CD4-positive, alpha-beta T cell treated with Interleukin-4 for 1 hour (primary cell): ENCODE measurements around the gene SEPHS2.
"Not testable (repeated sequence)": the region's sequence is repeated elsewhere in the genome, so short reads cannot be mapped to it uniquely, and the experiment has no call there.

Experiments used
- DNase-seq, 2 donors: peaks; one replicate each; pipeline ENCODE4 v3.0.0-alpha.2; 2020 to 2022

Gene SEPHS2

GRCh38 chr16:30445408-30446202, at the start of gene SEPHS2:
SEPHS2 (minus strand) TSS chr16:30445874; CDS start chr16:30445727, 147 bp downstream.
- DNase-seq, result peak; percentile 96 to 97

GRCh38 chr16:30494709-30495108, 49.0 kb upstream of the SEPHS2 start:
- no peak for DNase-seq

DNA sequence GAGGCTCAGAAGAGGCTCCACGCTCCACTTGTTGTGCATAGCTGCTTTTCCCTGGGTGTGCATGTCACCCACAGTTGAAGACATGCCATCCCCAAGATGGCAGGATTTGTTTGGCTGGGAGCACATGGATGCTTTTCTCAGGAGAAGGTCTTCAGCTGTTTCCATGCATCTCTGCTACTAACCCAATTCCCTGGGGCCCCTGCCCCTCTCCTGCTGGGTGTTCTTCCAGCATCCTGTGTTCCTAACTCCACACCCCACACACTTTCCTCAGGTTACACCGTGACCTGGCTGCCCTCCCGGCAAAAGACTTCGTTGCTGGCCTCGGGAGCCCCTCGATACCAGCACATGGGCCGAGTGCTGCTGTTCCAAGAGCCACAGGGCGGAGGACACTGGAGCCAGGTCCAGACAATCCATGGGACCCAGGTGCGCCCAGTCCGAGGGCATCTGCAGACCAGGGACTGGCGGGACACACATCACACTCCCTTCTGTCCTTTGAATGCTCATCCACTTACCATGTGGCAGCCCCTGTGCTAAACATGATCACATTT, 48.3 kb upstream of the SEPHS2 start:
- no peak for DNase-seq

DNA sequence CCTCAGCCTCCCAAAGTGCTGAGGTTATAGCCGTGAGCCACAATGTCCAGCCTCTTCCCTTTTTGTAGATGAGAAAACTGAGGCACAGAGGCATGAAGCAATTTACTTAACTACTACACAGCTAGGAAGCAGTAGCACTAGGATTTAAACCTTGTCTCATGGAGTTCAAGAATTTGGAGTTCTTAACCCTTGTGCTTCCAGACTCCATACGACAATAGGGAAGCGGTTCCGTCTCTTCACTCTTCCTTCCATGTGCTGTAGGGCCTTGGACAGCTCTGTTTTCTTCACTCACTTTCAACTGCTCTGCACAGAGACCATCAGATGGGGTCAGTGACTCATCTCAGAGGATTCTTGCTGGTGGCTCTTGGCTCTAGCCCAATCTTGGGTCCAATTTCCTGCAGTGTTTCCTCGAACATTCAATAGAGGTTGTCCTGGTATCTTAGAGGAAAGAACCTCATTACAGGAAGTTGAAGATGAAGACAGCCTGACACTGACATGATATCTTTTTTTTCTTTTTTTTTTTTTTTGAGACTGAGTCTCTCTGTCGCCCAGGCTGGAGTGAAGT, 46.2 kb upstream of the SEPHS2 start:
- DNase-seq, result peak in 1 of 2 donors; percentile 15

DNA sequence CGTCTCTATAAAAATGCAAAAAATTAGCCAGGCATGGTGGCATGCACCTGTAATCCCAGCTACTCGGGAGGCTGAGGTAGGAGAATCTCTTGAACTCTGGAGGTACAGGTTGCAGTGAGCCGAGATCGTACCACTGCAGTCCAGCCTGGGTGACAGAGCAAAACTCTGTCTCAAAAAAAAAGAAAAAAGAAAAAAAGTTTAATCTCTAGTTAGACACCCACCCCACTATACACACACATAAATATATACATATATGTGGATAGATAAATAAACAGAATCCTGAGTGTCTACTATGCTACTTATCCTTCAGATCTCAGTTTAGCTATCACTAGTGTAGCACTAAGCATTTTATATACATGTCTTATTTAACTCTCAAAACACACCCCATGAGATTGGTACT, 45.6 kb upstream of the SEPHS2 start:
- no peak for DNase-seq

GRCh38 chr16:30490210-30490609, 44.5 kb upstream of the SEPHS2 start:
- no peak for DNase-seq

GRCh38 chr16:30488764-30489605, 43.3 kb upstream of the SEPHS2 start:
- no peak for DNase-seq

DNA sequence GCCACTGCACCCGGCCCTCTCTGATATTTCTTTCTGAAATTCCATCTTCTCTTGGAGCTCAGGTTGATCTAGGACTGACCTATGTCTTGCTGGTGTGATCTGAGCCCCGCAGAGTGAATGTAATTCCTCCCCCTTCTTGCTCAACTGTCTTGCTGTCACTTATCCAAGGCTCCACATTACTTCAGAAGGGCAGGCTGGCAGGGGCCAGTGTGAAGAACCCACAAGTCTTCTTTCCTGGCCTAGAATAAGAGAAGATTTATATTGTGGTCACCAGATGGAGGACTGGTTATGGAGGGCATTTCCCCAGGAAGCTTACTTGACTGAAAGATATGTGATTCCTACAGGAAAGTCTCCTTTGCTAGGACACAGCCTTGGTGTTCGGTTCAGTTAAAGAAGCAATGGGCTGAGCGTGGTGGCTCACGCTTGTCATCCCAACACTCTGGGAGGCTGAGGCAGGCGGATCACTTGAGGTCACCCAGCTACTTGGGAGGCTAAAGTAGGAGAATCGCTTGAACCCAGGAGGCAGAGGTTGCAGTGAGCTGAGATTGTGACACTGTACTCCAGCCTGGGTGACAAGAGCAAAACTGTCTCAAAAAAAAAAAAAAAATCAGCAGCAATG, 40.3 kb upstream of the SEPHS2 start:
- no peak for DNase-seq

DNA sequence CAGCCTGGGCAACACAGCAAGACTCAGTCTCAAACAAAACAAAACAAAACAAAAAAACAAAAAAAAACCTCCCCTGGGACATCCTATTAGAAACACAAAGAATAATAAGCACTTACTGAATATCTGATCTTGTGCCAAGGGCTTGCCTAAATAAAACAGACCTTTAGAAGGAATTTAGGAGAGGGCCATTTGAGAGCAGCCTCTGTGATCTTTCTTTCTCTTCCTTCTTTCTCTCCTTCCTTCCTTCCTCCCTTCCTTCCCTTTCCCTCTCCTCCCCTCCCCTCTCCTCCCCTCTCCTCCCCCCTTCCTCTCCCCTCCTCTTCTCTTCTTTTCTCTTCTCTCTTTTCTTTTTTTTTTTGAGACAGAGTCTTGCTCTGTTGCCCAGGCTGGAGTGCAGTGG, 39.2 kb upstream of the SEPHS2 start:
- no peak for DNase-seq

DNA sequence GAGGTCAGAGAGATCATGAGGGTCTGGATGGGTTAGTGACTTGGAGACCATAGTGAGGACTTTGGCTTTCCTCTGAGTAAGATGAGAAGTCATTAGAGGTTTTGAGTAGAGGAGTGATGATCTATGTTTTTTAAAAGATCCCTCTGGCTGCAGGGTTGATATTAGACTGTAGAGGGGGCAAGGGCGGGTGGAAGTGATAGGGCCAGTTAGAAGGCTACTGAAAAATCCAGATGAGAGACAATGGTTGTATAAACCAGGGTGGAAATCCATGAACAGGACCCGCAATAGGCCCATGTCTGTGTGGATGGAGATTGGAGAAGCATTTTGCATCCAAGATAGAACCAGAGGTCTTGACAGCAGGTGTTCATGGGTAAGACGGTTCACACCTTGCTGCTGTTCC, 36.7 kb upstream of the SEPHS2 start:
- DNase-seq, result peak in 1 of 2 donors; percentile 34

- DNase-seq, result no peak
These were observed 35.7 kb upstream of the SEPHS2 start for GRCh38 chr16:30481381-30481780.

GRCh38 chr16:30478766-30479478, 33.2 kb upstream of the SEPHS2 start:
- no peak for DNase-seq

GRCh38 chr16:30477773-30478172, 32.1 kb upstream of the SEPHS2 start:
- DNase-seq, result not testable (repeated sequence)

GRCh38 chr16:30476991-30477390, 31.3 kb upstream of the SEPHS2 start:
- DNase-seq, result no peak

DNA sequence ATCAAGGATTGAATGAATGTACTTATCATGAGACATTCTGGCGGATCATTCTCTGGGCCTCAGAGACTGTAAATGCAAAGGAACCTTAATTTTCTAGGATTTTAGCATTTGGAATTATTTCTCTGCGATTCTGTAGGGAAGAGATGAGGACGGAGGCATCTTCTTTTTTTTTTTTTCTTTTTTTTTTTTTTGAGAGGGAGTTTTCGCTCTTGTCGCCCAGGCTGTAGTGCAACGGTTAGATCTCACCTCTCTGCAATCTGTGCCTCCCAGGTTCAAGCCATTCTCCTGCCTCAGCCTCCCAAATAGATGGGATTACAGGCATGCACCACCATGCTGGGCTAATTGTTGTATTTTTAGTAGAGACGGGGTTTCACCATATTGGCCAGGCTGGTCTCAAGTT, 29.0 kb upstream of the SEPHS2 start:
- DNase-seq, result no peak

DNA sequence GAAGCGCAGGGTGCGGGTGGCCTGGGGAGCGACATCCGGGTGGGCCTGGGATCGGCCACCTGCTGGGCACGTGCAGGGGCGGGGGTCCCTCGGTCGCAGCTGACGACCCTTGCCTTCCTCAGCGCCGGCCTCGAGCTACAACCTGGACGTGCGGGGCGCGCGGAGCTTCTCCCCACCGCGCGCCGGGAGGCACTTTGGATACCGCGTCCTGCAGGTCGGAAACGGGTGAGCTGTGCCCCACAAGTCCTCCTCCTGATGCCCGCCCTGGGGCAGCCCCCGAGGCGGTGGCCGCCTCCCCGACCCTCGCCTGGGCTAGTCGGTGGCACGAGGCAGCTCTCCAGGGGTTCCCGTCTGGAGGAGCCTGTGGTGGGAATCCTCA, 28.4 kb upstream of the SEPHS2 start:
- no peak for DNase-seq

DNA sequence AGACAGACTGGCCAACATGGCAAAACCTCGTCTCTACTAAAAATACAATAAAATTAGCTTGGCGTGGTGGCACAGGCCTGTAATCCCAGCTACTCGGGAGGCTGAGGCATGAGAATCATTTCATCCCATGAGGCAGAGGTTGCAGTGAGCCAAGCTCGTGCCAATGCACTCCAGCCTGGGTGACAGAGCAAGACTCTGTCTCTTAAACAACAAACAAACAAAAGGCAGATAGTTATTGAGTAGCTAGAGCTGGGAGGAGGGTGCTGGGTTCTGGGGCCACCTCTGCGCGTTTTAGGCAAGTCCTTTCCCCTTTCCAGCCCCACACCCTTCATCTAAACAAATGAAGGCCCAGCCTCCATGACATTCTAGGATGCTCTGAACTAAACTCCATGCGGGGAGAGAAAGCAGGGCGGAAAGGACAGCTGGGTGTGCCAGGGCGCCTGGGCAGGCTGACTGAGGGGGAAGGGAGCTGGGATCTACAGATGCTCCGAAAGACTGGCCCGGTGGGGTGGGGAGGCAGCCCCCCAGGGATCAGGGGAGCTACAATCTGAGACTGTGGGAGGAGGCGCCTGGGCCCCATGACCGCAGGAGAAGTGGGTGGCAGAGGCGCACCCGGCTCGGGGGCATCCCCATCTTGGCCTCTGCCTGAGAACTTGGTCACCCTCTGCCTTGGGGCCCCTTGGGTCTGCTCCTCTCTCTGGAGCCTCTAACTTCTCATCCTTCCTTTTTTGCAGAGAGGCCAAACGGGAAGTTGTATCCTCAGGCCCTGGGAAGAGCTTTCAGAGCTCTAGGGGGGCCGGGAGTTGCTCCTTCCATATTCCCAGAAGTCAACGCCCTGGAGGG, 27.8 kb upstream of the SEPHS2 start:
- peak; percentile 48 to 49 for DNase-seq

GRCh38 chr16:30472328-30472942, 26.8 kb upstream of the SEPHS2 start, which contains the start of gene ITGAL:
ITGAL (plus strand) TSS chr16:30472742; CDS start chr16:30472838, 96 bp downstream.
- peak; percentile 87 to 89 for DNase-seq

DNA sequence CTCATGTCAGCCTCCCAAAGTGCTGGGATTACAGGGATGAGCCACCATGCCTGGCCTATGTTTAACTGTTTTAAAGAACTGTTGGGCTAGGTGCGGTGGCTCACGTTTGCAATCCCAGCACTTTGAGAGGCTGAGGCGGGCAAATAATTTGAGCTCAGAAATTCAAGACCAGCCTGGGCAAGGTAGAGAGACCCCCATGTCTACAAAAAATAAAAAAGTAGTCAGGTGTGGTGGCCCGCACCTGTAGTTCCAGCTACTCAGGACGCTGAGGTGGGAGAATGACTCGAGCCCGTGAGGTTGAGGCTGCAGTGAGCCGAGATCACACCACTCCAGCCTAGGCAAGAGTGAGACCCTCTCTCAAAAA, 24.9 kb upstream of the SEPHS2 start:
- DNase-seq, result no peak

DNA sequence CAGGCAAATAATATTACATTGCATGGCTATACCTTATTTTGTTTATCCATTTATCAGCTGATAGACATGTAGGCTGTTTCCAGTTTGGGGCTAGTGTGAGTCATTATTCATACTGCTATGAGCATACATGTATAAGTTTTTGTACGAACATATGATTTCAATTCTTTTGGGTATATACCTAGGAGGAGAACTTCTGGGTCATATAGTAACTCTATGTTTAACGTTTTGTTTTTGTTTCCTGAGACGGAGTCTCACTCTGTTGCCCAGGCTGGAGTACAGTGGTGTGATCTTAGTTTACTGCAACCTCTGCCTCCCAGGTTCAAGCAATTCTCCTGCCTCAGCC, 24.5 kb upstream of the SEPHS2 start:
- peak in 1 of 2 donors; percentile 14 for DNase-seq

DNA sequence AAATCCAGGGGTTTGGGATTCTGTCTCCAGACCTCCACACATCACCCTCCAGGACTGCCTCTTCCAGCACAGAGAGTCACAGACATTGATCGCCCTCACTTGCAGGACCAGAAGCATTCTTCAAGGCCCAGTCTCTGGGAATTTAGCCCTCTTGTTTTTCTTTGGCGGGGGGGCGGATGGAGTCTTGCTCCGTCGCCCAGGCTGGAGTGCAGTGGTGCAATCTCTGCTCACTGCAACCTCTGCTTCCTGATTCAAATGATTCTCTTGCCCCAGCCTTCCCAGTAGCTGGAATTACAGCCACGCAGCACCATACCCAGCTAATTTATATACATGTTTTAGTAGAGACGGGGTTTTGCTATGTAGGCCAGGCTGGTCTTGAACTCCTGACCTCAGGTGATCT, 18.4 kb upstream of the SEPHS2 start:
- DNase-seq, result no peak
